ENCODE results near the gene EEF1AKMT2.

The EEF1AKMT2 gene

DNA sequence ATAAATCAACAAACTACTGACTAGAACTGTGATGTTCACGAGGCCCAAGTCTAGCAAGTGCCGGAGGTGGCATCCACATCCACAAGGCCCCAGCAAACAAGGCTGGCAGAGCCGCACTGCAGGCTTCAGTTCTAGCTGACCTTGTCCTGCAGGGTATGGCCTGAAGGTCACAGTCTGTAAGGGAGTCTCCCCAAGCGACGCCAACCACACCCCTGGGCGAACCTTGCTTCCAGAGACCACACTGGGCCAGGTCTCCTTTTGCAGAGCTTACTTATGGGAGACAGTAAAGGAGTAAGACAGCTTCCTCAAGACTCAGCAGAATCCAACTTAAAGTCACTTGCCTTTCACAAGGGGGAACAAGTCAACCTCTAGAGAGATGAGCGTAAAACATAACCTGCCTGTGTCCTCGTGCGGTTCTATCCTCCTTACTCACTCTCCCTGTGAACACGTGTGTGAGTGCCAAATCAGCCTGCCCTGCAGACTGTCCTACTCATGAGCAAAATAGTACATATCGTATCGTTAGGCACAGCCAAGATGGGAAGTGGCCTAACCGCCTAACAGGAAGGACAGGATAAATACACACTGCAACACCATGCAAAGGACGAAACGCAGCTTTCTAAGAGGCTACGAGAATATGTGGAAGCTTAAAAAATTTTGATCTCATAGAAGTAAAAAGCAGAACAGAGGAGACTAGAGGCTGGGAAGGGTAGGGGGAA is 70.2 kb downstream of the EEF1AKMT2 start:
- TF ChIP-seq ZFP3 (CRISPR knock-in tag; IDR thresholded peaks at IDR 0.05) (no peak), TSHZ2 (CRISPR knock-in tag; IDR thresholded peaks at IDR 0.05) (no peak), TOX (CRISPR knock-in tag; IDR thresholded peaks at IDR 0.05; ENCODE audit: borderline replicate concordance) (no peak), BACH2 (CRISPR knock-in tag; IDR thresholded peaks at IDR 0.05; ENCODE audit: borderline replicate concordance) (no peak), TCF4 (CRISPR knock-in tag; IDR thresholded peaks at IDR 0.05; ENCODE audit: borderline replicate concordance) (no peak), SNAI2 (CRISPR knock-in tag; IDR thresholded peaks at IDR 0.05) (no peak), ESRRG (CRISPR knock-in tag; IDR thresholded peaks at IDR 0.05) (no peak), ZNF8 (CRISPR knock-in tag; IDR thresholded peaks at IDR 0.05) (no peak), CSDC2 (CRISPR knock-in tag; IDR thresholded peaks at IDR 0.05) (no peak)
- TF ChIP-seq, protein P1, sequence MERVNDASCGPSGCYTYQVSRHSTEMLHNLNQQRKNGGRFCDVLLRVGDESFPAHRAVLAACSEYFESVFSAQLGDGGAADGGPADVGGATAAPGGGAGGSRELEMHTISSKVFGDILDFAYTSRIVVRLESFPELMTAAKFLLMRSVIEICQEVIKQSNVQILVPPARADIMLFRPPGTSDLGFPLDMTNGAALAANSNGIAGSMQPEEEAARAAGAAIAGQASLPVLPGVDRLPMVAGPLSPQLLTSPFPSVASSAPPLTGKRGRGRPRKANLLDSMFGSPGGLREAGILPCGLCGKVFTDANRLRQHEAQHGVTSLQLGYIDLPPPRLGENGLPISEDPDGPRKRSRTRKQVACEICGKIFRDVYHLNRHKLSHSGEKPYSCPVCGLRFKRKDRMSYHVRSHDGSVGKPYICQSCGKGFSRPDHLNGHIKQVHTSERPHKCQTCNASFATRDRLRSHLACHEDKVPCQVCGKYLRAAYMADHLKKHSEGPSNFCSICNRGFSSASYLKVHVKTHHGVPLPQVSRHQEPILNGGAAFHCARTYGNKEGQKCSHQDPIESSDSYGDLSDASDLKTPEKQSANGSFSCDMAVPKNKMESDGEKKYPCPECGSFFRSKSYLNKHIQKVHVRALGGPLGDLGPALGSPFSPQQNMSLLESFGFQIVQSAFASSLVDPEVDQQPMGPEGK (CRISPR knock-in tag; IDR thresholded peaks at IDR 0.05; ENCODE audit: borderline replicate concordance), result no peak
- ATAC-seq, result no peak

DNA sequence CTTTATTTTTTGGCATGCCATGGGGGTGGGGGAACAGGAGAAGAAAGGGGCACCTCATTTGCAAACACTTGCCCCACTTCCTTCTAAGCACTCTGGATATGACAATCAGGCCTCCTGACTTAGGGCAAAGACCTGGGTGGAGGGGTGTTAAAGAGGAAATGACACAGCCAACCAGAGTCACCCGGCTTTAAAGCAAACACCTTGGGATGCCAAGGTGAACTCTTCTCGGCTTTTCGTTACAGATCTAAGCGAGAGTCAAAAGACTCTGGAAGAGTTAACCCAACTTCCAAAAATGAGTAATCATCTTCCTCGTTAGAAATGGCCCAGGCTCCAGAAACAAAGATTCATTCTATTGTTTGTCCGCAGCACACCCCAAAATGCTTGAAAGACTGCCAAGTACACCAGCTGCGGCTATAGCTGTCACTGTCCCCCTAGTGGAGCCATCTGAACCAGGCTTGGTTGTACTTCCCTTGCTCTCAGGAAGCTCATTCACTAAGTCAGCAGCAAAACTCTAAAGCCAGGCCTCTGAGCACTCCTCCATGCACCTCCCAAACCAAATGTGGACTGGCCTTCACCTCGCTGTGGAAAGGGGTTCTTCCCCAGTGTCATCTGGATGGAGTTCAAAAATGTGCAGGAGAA is 72.4 kb downstream of the EEF1AKMT2 start:
- ATAC-seq, result no peak
- TF ChIP-seq ISL1 (CRISPR knock-in tag; IDR thresholded peaks at IDR 0.05) (no peak), CREB5 (CRISPR knock-in tag; IDR thresholded peaks at IDR 0.05; ENCODE audit: low read depth) (no peak), ZC3H10 (CRISPR knock-in tag; IDR thresholded peaks at IDR 0.05) (no peak), OSR1 (CRISPR knock-in tag; IDR thresholded peaks at IDR 0.05) (no peak), ZNF565 (CRISPR knock-in tag; conservative IDR thresholded peaks at IDR 0.05; ENCODE audit: low read depth) (no peak), ZNF8 (CRISPR knock-in tag; IDR thresholded peaks at IDR 0.05) (no peak), POU6F1 (CRISPR knock-in tag; IDR thresholded peaks at IDR 0.05; ENCODE audit: borderline replicate concordance, low read depth) (no peak)
- TF ChIP-seq, protein P1 (CRISPR knock-in tag; IDR thresholded peaks at IDR 0.05; ENCODE audit: borderline replicate concordance), result no peak

DNA sequence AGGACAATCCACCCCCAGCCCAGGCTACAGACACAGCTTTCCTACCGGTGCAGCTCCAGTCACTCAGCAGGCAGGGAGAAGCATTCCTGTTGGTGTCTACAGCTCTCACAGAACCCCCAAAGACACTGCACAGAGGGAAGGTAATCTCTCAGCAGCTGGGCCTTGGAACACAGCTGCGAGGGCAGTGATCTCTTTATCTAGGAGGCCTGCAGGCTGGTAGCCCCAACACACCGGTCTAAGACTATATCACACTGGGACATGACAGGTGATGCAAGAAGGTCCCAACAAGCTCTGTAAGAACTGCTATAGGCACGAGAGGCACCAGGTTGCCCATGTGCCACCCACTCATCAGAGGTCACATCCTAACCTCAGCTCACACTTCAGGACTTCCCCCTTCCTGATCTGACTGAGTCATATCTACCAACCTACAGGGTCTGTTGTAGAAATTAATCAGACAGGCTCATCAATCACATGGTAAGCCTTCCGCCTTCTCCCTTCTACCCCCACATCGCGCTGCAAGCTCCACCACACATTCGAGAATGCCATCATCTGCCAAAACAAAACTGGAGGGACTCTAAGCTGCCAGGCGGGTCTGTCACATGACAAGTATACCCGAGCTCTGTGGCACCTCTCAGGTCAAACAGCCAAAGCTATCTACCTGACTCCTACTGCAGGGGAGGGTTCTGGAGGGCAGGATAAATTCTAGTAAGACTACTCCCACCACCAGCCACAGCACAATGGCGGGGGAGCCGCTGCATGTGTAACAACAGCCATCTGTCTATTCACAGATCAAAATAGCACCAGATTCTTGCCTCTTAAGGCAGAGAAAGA is 73.6 kb downstream of the EEF1AKMT2 start:
- ATAC-seq, result no peak; the same call in 2 of the 3 replicates
- TF ChIP-seq ARNTL (CRISPR knock-in tag; IDR thresholded peaks at IDR 0.05; ENCODE audit: borderline replicate concordance, low read depth) (no peak), BACH2 (CRISPR knock-in tag; IDR thresholded peaks at IDR 0.05; ENCODE audit: borderline replicate concordance) (no peak), GLIS3 (CRISPR knock-in tag; IDR thresholded peaks at IDR 0.05) (no peak), ZFP30 (CRISPR knock-in tag; IDR thresholded peaks at IDR 0.05) (no peak), PPARA (CRISPR knock-in tag; IDR thresholded peaks at IDR 0.05; ENCODE audit: borderline replicate concordance) (no peak), ZFP3 (CRISPR knock-in tag; IDR thresholded peaks at IDR 0.05) (no peak), OSR1 (CRISPR knock-in tag; IDR thresholded peaks at IDR 0.05) (no peak)

All from SK-N-SH treated with all-trans-retinoic acid at 6 μM for 48 hours (cell line).